IMR-90 (cell line): ENCODE data around the gene PIP5K1B. TPM values are rescaled to one million over a fixed set of nuclear protein-coding genes. Genes with fewer than 3 reads are reported as not detected.

Source experiments
- ATAC-seq: fragments of 200-7000 bp; cut with Tn5 transposase; 2 replicates; pipeline ENCODE4 v1.9.1; 2020; ENCODE audit warnings: low read depth, mild to moderate bottlenecking, moderate library complexity
- BruUV-seq: library from RNA; stranded (reverse); fragments of 400-500 nt; replicated peaks from 2 replicates; lab custom pipeline; 2021; lab: Mats Ljungman, UMichigan
- CTCF ChIA-PET: fragments of 300-600 bp; formaldehyde crosslinking; extraction: SDS; loops from one replicate; lab custom pipeline; 2021; ENCODE audit warnings: antibody characterized with exemption; lab: Yijun Ruan, JAX
- POLR2A ChIA-PET: fragments of 300-600 bp; sonication (Branson Sonifier 250); formaldehyde crosslinking; loops from one replicate; lab custom pipeline; 2022; ENCODE audit warnings: antibody characterized with exemption; ENCODE audit not compliant: unreplicated experiment; lab: Charles Lee
- DNase-seq: peaks from one replicate; pipeline ENCODE4 v3.0.0; 2013
- H2AFZ ChIP-seq: replicated peaks from 2 replicates; pipeline ENCODE3; 2013; ENCODE audit warnings: low read length, mild to moderate bottlenecking; ENCODE audit not compliant: poor library complexity
- H2AK5ac ChIP-seq: 2 replicates; pipeline ENCODE4 v1.6.1; 2013; ENCODE audit warnings: low read depth, low read length, inconsistent platforms
- H2AK9ac ChIP-seq: replicated peaks from 2 replicates; pipeline ENCODE3; 2013; ENCODE audit warnings: mild to moderate bottlenecking, low read depth, low read length, moderate library complexity; ENCODE audit not compliant: poor library complexity
- H2BK120ac ChIP-seq: 2 replicates; pipeline ENCODE4 v1.6.1; 2013; ENCODE audit warnings: low read depth, low read length, inconsistent platforms
- H2BK15ac ChIP-seq: 3 replicates; pipeline ENCODE4 v1.6.1; 2013; ENCODE audit warnings: low read depth, low read length, inconsistent platforms
- H2BK20ac ChIP-seq: 2 replicates; pipeline ENCODE4 v1.6.1; 2013; ENCODE audit warnings: low read depth, mild to moderate bottlenecking, inconsistent platforms, low read length, moderate library complexity
- H2BK5ac ChIP-seq: 2 replicates; pipeline ENCODE4 v1.6.1; 2013; ENCODE audit warnings: mild to moderate bottlenecking, low read depth, low read length, inconsistent platforms; ENCODE audit not compliant: poor library complexity, severe bottlenecking
- H3K14ac ChIP-seq: replicated peaks from 2 replicates; pipeline ENCODE4 v1.6.1; 2013; ENCODE audit warnings: low read depth, low read length, inconsistent platforms
- H3K18ac ChIP-seq: 2 replicates; pipeline ENCODE4 v1.6.1; 2013; ENCODE audit warnings: low read depth, low read length, control low read depth
- H3K23ac ChIP-seq: 2 replicates; pipeline ENCODE4 v1.6.1; 2013; ENCODE audit warnings: low read depth, low read length, inconsistent platforms
- H3K27ac ChIP-seq: 2 replicates; pipeline ENCODE4 v1.5.1; 2013; ENCODE audit warnings: mild to moderate bottlenecking, control low read depth, low read length; ENCODE audit not compliant: insufficient read depth
- H3K27me3 ChIP-seq: 2 replicates; pipeline ENCODE4 v1.6.1; 2013; ENCODE audit warnings: low read length; ENCODE audit not compliant: control insufficient read depth, insufficient read depth
- H3K36me3 ChIP-seq: 2 replicates; pipeline ENCODE4 v1.6.1; 2013; ENCODE audit warnings: low read length, mixed read lengths; ENCODE audit not compliant: control insufficient read depth, insufficient read depth
- H3K4ac ChIP-seq: 2 replicates; pipeline ENCODE4 v1.6.1; 2013; ENCODE audit warnings: low read depth, low read length, inconsistent platforms
- H3K4me1 ChIP-seq: 2 replicates; pipeline ENCODE4 v1.6.1; 2013; ENCODE audit warnings: low read length, mixed read lengths; ENCODE audit not compliant: control insufficient read depth, insufficient read depth
- H3K4me2 ChIP-seq: 2 replicates; pipeline ENCODE4 v1.6.1; 2013; ENCODE audit warnings: low read depth, mild to moderate bottlenecking, control low read depth, low read length, moderate library complexity
- H3K4me3 ChIP-seq: 2 replicates; pipeline ENCODE4 v1.5.1; 2013; ENCODE audit warnings: low read depth, mild to moderate bottlenecking, control low read depth, low read length, moderate library complexity; ENCODE audit not compliant: insufficient read depth
- H3K56ac ChIP-seq: 2 replicates; pipeline ENCODE4 v1.6.1; 2013; ENCODE audit warnings: low read length, inconsistent platforms; ENCODE audit not compliant: insufficient read depth; ENCODE audit errors: extremely low read depth
- H3K79me1 ChIP-seq, 2 experiments: 2 replicates each; pipeline ENCODE4 v1.6.1; 2013; ENCODE audit warnings: low read length in 2 of 2, inconsistent platforms in 1 of 2, low read depth in 1 of 2
- H3K9ac ChIP-seq: 2 replicates; pipeline ENCODE4 v1.6.1; 2013; ENCODE audit warnings: low read depth, low read length, control low read depth
- H3K9me1 ChIP-seq: 2 replicates; pipeline ENCODE4 v1.6.1; 2013; ENCODE audit warnings: low read length, inconsistent platforms; ENCODE audit not compliant: insufficient read depth
- H3K9me3 ChIP-seq: 2 replicates; pipeline ENCODE4 v1.6.1; 2013; ENCODE audit warnings: low read length; ENCODE audit not compliant: control insufficient read depth, insufficient read depth
- H4K20me1 ChIP-seq: 2 replicates; pipeline ENCODE4 v1.6.1; 2013; ENCODE audit warnings: low read length, inconsistent platforms; ENCODE audit not compliant: insufficient read depth
- H4K5ac ChIP-seq: 2 replicates; pipeline ENCODE4 v1.6.1; 2013; ENCODE audit warnings: mild to moderate bottlenecking, low read depth, low read length, control low read depth
- H4K8ac ChIP-seq, 2 experiments: 2 replicates each; pipeline ENCODE4 v1.6.1; 2013; ENCODE audit warnings: low read depth in 2 of 2, low read length in 2 of 2, control low read depth in 1 of 2, inconsistent platforms in 1 of 2
- H4K91ac ChIP-seq: 2 replicates; pipeline ENCODE4 v1.6.1; 2013; ENCODE audit warnings: low read depth, low read length, inconsistent platforms; ENCODE audit not compliant: insufficient read depth
- BHLHE40 ChIP-seq: fragments of 150-350 bp; IDR thresholded peaks from 2 replicates; pipeline ENCODE4 v1.6.1; 2016; ENCODE audit warnings: mild to moderate bottlenecking, low read depth, low read length
- CEBPB ChIP-seq: IDR thresholded peaks from 2 replicates; pipeline ENCODE4 v1.6.1; 2012; ENCODE audit warnings: low read depth, low read length, improper control_type of control experiment
- MAFK ChIP-seq: IDR thresholded peaks from 2 replicates; pipeline ENCODE4 v1.6.1; 2012; ENCODE audit warnings: low read depth, low read length, improper control_type of control experiment
- MAZ ChIP-seq: IDR thresholded peaks from 2 replicates; pipeline ENCODE4 v1.6.1; 2012; ENCODE audit warnings: low read depth, mild to moderate bottlenecking, low read length, improper control_type of control experiment, moderate library complexity, borderline replicate concordance
- NFE2L2 ChIP-seq: fragments of 150-350 bp; IDR thresholded peaks from 2 replicates; pipeline ENCODE4 v1.6.1; 2016; ENCODE audit warnings: low read depth, mild to moderate bottlenecking, low read length
- POLR2A ChIP-seq: IDR thresholded peaks from 2 replicates; pipeline ENCODE4 v1.6.1; 2012; ENCODE audit warnings: mild to moderate bottlenecking, low read depth, low read length
- RCOR1 ChIP-seq: IDR thresholded peaks from 2 replicates; pipeline ENCODE4 v1.6.1; 2012; ENCODE audit warnings: mild to moderate bottlenecking, low read length, improper control_type of control experiment; ENCODE audit not compliant: insufficient replicate concordance
- RFX5 ChIP-seq: IDR thresholded peaks from 2 replicates; pipeline ENCODE4 v1.8.0; 2012; ENCODE audit warnings: low read depth, mild to moderate bottlenecking, low read length, moderate library complexity
- SMC3 ChIP-seq: fragments of 150-350 bp; IDR thresholded peaks from 2 replicates; pipeline ENCODE4 v1.6.1; 2016; ENCODE audit warnings: low read depth, mild to moderate bottlenecking, antibody characterized with exemption, low read length, moderate library complexity
- WGBS, 2 experiments: methylation state at CpG; one replicate each; pipeline versions ENCODE4 v1.1.5 to v1.1.7; 2013; ENCODE audit warnings: missing lambda C conversion rate in 2 of 2; ENCODE audit not compliant: insufficient read length in 1 of 2; ENCODE audit errors: extremely low coverage in 2 of 2; 5-methylcytosine and 5-hydroxymethylcytosine counted together
- dilution Hi-C: fragments of 300-500 bp; cut with HindIII; formaldehyde crosslinking; loops from one replicate; pipeline ENCODE4 v1.14.3; 2018; ENCODE audit warnings: low sequenced_read_pairs; ENCODE audit not compliant: unreplicated experiment
- in situ Hi-C: fragments of 300-500 bp; cut with MboI; formaldehyde crosslinking; loops from 3 replicates; pipeline ENCODE4 v1.14.3; 2019; ENCODE audit warnings: low sequenced_read_pairs, inconsistent platforms, mixed read lengths
- intact Hi-C: fragments of 100-400 bp; cut with micrococcal nuclease; formaldehyde crosslinking; loops from 2 replicates; pipeline ENCODE4 v1.10.0; 2022
- polyA plus RNA-seq, 3 experiments: library from polyadenylated mRNA; depleted of rRNA; stranded (reverse); fragments of >200 nt; gene quantifications; 2 replicates each; pipeline ENCODE4 v1.2.3, GENCODE V29; 2012; ENCODE audit warnings: low replicate concordance in 1 of 3
- total RNA-seq: library from RNA; depleted of rRNA; stranded (reverse); fragments of >200 nt; gene quantifications from 2 replicates; pipeline ENCODE4 v1.2.3, GENCODE V29; 2012
- TF ChIP-seq, protein P1 (sequence below): fragments of 150-350 bp; IDR thresholded peaks from 2 replicates; pipeline ENCODE4 v1.6.1; 2016; ENCODE audit warnings: low read depth, mild to moderate bottlenecking, low read length, moderate library complexity, borderline replicate concordance
- TF ChIP-seq, protein P2 (sequence below): conservative IDR thresholded peaks from 2 replicates; pipeline ENCODE4 v1.5.1; 2012; ENCODE audit warnings: mild to moderate bottlenecking, low read depth, low read length, improper control_type of control experiment

The PIP5K1B gene
- total and polyA plus RNA-seq, 2 of the 4 experiments (the other 2 are of a cell fraction) = not detected

DNA sequence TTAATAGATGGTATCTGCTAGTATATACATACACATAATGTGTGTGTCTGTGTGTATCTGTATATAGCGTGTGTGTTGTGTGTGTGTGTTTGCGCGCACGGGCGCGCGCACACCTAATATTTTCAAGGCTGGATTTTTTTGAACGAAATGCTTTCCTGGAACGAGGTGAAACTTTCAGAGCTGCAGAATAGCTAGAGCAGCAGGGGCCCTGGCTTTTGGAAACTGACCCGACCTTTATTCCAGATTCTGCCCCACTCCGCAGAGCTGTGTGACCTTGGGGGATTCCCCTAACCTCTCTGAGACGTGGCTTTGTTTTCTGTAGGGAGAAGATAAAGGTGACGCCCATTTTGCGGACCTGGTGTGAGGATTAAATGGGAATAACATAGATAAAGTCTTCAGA, 331.3 kb downstream of the PIP5K1B start (continued):
- TF ChIP-seq, protein P1, sequence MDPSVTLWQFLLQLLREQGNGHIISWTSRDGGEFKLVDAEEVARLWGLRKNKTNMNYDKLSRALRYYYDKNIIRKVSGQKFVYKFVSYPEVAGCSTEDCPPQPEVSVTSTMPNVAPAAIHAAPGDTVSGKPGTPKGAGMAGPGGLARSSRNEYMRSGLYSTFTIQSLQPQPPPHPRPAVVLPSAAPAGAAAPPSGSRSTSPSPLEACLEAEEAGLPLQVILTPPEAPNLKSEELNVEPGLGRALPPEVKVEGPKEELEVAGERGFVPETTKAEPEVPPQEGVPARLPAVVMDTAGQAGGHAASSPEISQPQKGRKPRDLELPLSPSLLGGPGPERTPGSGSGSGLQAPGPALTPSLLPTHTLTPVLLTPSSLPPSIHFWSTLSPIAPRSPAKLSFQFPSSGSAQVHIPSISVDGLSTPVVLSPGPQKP = no peak
- TF ChIP-seq NFE2L2 = no peak
- TF ChIP-seq RFX5 = no peak
- no peak for TF ChIP-seq SMC3

DNA sequence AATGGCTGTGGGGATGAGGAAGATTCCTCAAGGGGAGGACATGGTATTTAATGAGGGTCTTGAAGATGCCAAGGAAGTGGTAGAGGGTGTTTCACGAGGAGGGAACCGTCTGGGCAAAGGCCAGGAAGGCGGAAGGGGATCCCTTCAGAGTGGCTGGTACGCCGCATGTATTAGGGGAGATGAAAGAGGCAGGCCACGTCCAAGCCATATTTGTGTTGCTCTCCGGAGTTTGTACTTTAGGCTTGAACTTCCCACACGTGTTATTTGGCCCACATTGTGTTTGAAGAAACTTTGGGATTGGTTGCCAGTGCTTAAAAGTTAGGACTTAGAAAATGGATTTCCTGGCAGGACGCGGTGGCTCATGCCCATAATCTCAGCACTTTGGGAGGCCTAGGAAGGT, 331.8 kb downstream of the PIP5K1B start:
- H3K79me1 ChIP-seq = peaks cover 23 to 41% of the 10 kb centered on the region in 2 experiments
- intact Hi-C loops = loop anchor here (5.0 kb wide), 2 partner anchors 86 to 156 kb away; no protein-coding TSS in a partner anchor
- ChIA-PET CTCF (interaction anchor here (1.1 to 1.9 kb wide), 3 partner anchors 11 to 156 kb away, joined by 4 to 12 read pairs (median 4); no protein-coding TSS in a partner anchor), POLR2A (no interaction called here)
- in situ Hi-C loops = no loop called here
- H4K20me1 ChIP-seq = no peaks in the 10 kb centered on the region
- H3K23ac ChIP-seq = peak overlapping the region; percentile 68; the same call in 1 of the 2 replicates
- 0 out of 2 replicates have a peak overlapping the region, but pooled peaks have one; percentile 86 for H3K56ac ChIP-seq
- H3K14ac ChIP-seq = peak overlapping the region; percentile 98
- H3K9me1 ChIP-seq = no peaks in the 10 kb centered on the region
- H3K27me3 ChIP-seq = no peaks in the 10 kb centered on the region
- DNase-seq (no peak), ATAC-seq (no peak)
- no peak overlapping the region for H2BK120ac ChIP-seq
- no peaks in the 10 kb centered on the region for H3K36me3 ChIP-seq
- no peak overlapping the region for H3K18ac ChIP-seq
- H3K27ac ChIP-seq = no peak overlapping the region
- H2BK20ac ChIP-seq = no peak overlapping the region
- no peaks in the 10 kb centered on the region for H3K9me3 ChIP-seq
- no TSS peak for BruUV-seq
- H4K8ac ChIP-seq = peak overlapping the region; percentile 92 to 95; a peak in 3 of 4 replicates
- peak overlapping the region; percentile 11; the same call in 1 of the 2 replicates for H2AK5ac ChIP-seq
- peaks cover 2% of the 10 kb centered on the region; the same call in 1 of the 2 replicates for H3K4me1 ChIP-seq
- H2BK15ac ChIP-seq = no peak overlapping the region
- H2AFZ ChIP-seq = peak overlapping the region; percentile 77
- H4K91ac ChIP-seq = no peak overlapping the region
- WGBS, 2 experiments = no CpG with 5 or more reads among the region's 10 CpGs
- peak overlapping the region; percentile 83 for H3K4me2 ChIP-seq
- H3K4ac ChIP-seq = peak overlapping the region; percentile 91; the same call in 1 of the 2 replicates
- H2BK5ac ChIP-seq = no peak overlapping the region
- peak overlapping the region; percentile 80 for H4K5ac ChIP-seq
- peak overlapping the region; percentile 87; the same call in 1 of the 2 replicates for H3K4me3 ChIP-seq
- peak overlapping the region; percentile 63 for H2AK9ac ChIP-seq
- H3K9ac ChIP-seq = peak overlapping the region; percentile 97
- dilution Hi-C loops = no loop called here
- TF ChIP-seq RCOR1 (no peak), MAZ (no peak), BHLHE40 (no peak), MAFK (no peak), CEBPB (no peak), POLR2A (no peak)
- TF ChIP-seq, protein P2, sequence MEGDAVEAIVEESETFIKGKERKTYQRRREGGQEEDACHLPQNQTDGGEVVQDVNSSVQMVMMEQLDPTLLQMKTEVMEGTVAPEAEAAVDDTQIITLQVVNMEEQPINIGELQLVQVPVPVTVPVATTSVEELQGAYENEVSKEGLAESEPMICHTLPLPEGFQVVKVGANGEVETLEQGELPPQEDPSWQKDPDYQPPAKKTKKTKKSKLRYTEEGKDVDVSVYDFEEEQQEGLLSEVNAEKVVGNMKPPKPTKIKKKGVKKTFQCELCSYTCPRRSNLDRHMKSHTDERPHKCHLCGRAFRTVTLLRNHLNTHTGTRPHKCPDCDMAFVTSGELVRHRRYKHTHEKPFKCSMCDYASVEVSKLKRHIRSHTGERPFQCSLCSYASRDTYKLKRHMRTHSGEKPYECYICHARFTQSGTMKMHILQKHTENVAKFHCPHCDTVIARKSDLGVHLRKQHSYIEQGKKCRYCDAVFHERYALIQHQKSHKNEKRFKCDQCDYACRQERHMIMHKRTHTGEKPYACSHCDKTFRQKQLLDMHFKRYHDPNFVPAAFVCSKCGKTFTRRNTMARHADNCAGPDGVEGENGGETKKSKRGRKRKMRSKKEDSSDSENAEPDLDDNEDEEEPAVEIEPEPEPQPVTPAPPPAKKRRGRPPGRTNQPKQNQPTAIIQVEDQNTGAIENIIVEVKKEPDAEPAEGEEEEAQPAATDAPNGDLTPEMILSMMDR = no peak
- TF ChIP-seq, protein P1 = no peak
